ENCODE results near the gene CISH. TPM values are rescaled to one million over a fixed set of nuclear protein-coding genes. Genes with fewer than 3 reads are reported as not detected.

The CISH gene
- total RNA-seq, 1 donor from 2014 or later = 0.32 TPM

DNA sequence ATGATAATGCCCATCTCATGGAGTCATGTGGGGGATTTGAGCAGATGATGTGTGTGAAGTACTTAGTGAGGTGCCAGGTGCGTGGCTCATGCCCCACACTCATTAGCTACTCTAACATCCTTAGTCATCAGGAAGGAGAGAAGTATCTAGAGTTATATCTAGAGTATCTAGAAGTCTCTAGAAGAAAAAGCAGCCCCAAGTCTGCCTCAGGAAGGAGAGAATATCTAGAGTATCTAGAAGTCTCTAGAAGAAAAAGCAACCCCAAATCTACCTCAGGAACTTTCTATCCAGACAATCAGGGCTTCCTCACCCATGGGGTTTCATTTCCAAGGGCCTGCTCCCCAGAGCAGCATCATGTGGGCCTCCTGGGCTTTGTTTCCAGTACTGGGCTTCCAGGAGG lies 38.4 kb upstream of the CISH start:
- Mint-ChIP-seq H3K36me3 (peaks cover 7% of the 10 kb centered on the region), H3K4me1 (peaks cover 44% of the 10 kb centered on the region), H3K27me3 (ENCODE audit: insufficient read depth, low read depth) (peaks cover 3% of the 10 kb centered on the region), H3K4me3 (no peak overlapping the region), H3K27ac (no peak overlapping the region), H3K9me3 (no peaks in the 10 kb centered on the region)
- no peaks in the 10 kb centered on the region for H3K79me2 ChIP-seq (ENCODE audit: low read depth)
- H2AFZ ChIP-seq (replicated peaks) = no peak overlapping the region
- H3K4me3 ChIP-seq = no peak overlapping the region
- no peak overlapping the region for H3K27ac ChIP-seq
- no peak overlapping the region for H3K9ac ChIP-seq
- no peak for DNase-seq (ENCODE audit: low spot score)
- TF ChIP-seq, protein P1, sequence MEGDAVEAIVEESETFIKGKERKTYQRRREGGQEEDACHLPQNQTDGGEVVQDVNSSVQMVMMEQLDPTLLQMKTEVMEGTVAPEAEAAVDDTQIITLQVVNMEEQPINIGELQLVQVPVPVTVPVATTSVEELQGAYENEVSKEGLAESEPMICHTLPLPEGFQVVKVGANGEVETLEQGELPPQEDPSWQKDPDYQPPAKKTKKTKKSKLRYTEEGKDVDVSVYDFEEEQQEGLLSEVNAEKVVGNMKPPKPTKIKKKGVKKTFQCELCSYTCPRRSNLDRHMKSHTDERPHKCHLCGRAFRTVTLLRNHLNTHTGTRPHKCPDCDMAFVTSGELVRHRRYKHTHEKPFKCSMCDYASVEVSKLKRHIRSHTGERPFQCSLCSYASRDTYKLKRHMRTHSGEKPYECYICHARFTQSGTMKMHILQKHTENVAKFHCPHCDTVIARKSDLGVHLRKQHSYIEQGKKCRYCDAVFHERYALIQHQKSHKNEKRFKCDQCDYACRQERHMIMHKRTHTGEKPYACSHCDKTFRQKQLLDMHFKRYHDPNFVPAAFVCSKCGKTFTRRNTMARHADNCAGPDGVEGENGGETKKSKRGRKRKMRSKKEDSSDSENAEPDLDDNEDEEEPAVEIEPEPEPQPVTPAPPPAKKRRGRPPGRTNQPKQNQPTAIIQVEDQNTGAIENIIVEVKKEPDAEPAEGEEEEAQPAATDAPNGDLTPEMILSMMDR (IDR thresholded peaks at IDR 0.05) = no peak
- TF ChIP-seq EZH2 (IDR thresholded peaks at IDR 0.05) = no peak
- TF ChIP-seq EZH2phosphoT487 (IDR thresholded peaks at IDR 0.05) = no peak
- no peak overlapping the region for H3K4me2 ChIP-seq
- no peaks in the 10 kb centered on the region for H3K36me3 ChIP-seq
- H3K4me1 ChIP-seq = peaks cover 16% of the 10 kb centered on the region
- no peaks in the 10 kb centered on the region for H3K9me3 ChIP-seq (ENCODE audit: low read depth)
- peaks cover 5% of the 10 kb centered on the region for H4K20me1 ChIP-seq (ENCODE audit: low read depth)
- H3F3A ChIP-seq (ENCODE audit: low read depth) = peaks cover 20% of the 10 kb centered on the region
- no peaks in the 10 kb centered on the region for H3K27me3 ChIP-seq

DNA sequence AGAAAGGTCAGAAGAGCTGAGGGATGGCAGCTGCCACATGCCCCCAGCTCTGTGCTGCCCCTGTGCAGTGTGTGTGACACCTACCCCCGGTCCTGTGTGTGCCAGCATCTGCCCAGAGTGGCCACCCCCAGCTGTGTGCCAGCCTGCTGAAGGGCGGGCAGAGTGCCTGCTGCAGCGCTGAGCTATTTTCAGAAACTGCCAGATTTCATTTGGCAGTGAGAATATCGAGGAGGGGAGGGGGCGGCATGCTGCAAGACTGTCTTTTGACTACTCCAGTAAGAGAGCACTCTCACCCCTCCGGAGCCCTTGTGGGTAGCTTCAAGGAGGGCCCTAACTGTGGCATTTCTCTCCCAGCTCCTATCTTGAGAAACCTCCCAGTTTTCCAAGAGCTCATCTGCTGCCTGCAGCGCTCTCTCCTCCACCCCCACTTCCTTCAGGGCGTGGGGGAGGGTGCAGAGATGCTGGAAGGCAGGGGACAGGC lies 37.9 kb upstream of the CISH start:
- no peak overlapping the region for H3K27ac ChIP-seq
- no peak overlapping the region for H3K27ac Mint-ChIP-seq
- H2AFZ ChIP-seq (replicated peaks) = no peak overlapping the region
- H3K9me3 ChIP-seq (ENCODE audit: low read depth) = no peaks in the 10 kb centered on the region
- peaks cover 7% of the 10 kb centered on the region for H3K36me3 Mint-ChIP-seq
- no peak overlapping the region for H3K4me3 ChIP-seq
- no peak overlapping the region for H3K4me3 Mint-ChIP-seq
- TF ChIP-seq, protein P1 (IDR thresholded peaks at IDR 0.05) = no peak
- TF ChIP-seq EZH2phosphoT487 (IDR thresholded peaks at IDR 0.05) = no peak
- TF ChIP-seq EZH2 (IDR thresholded peaks at IDR 0.05) = no peak
- peaks cover 44% of the 10 kb centered on the region for H3K4me1 Mint-ChIP-seq
- no peaks in the 10 kb centered on the region for H3K27me3 ChIP-seq
- peaks cover 3% of the 10 kb centered on the region for H3K27me3 Mint-ChIP-seq (ENCODE audit: insufficient read depth, low read depth)
- H3K79me2 ChIP-seq (ENCODE audit: low read depth) = no peaks in the 10 kb centered on the region
- H3K4me1 ChIP-seq = peaks cover 16% of the 10 kb centered on the region
- H3K4me2 ChIP-seq = no peak overlapping the region
- no peak overlapping the region for H3K9ac ChIP-seq
- DNase-seq (ENCODE audit: low spot score) = no peak
- H3K9me3 Mint-ChIP-seq = no peaks in the 10 kb centered on the region
- peaks cover 5% of the 10 kb centered on the region for H4K20me1 ChIP-seq (ENCODE audit: low read depth)
- peaks cover 20% of the 10 kb centered on the region for H3F3A ChIP-seq (ENCODE audit: low read depth)
- no peaks in the 10 kb centered on the region for H3K36me3 ChIP-seq

DNA sequence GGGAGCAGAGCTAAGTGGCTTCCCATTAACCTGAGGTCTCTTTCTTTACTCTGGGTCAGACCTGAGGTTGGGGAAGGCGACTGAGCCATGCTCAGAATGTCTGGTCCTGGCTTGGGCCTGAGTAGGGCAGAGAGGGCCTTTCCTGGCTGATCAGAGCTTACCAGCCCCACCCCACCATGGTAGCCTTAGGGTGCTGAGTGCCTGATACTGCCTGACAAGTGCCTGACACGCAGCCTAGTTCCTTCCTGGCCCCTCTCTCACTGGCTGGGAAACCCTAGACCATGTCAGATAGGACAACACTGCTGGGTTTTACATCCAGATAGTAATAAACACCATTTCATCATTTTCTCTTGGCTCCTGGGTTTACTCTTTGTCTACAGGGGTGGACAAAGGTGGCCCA lies 37.4 kb upstream of the CISH start:
- H3K9me3 ChIP-seq (ENCODE audit: low read depth) = no peaks in the 10 kb centered on the region
- H3K27ac ChIP-seq = no peak overlapping the region
- H2AFZ ChIP-seq (replicated peaks) = no peak overlapping the region
- H3K9ac ChIP-seq = no peak overlapping the region
- no peak for DNase-seq (ENCODE audit: low spot score)
- Mint-ChIP-seq H3K9me3 (no peaks in the 10 kb centered on the region), H3K36me3 (peaks cover 10% of the 10 kb centered on the region), H3K27ac (no peak overlapping the region), H3K4me1 (peaks cover 44% of the 10 kb centered on the region), H3K27me3 (ENCODE audit: insufficient read depth, low read depth) (peaks cover 3% of the 10 kb centered on the region), H3K4me3 (no peak overlapping the region)
- H3F3A ChIP-seq (ENCODE audit: low read depth) = peaks cover 20% of the 10 kb centered on the region
- peaks cover 16% of the 10 kb centered on the region for H3K4me1 ChIP-seq
- no peaks in the 10 kb centered on the region for H3K36me3 ChIP-seq
- peaks cover 5% of the 10 kb centered on the region for H4K20me1 ChIP-seq (ENCODE audit: low read depth)
- no peak overlapping the region for H3K4me3 ChIP-seq
- TF ChIP-seq, protein P1 (IDR thresholded peaks at IDR 0.05) = no peak
- no peak for TF ChIP-seq EZH2phosphoT487 (IDR thresholded peaks at IDR 0.05)
- TF ChIP-seq EZH2 (IDR thresholded peaks at IDR 0.05) = no peak
- H3K4me2 ChIP-seq = no peak overlapping the region
- H3K27me3 ChIP-seq = no peaks in the 10 kb centered on the region
- no peaks in the 10 kb centered on the region for H3K79me2 ChIP-seq (ENCODE audit: low read depth)
